Naive thymus-derived CD8-positive, alpha-beta T cell (primary cell): ENCODE data around the gene MAPK8IP1. TPM values are rescaled to one million over a fixed set of nuclear protein-coding genes. Genes with fewer than 3 reads are reported as not detected.

Experiments used
- ATAC-seq, 2 donors: fragments of 150-1000 bp; cut with Tn5 transposase in 1 of 2; sonication (Bioruptor Pico), chemical (Tn5 transposase) in 1 of 2; 1 replicate in 1 of 2; 2 replicates in 1 of 2; pipeline ENCODE4 v1.10.0; 2021; ENCODE audit warnings: mild to moderate bottlenecking in 2 of 2, moderate library complexity in 2 of 2
- POLR2A ChIA-PET: fragments of 350-600 bp; sonication (Branson Sonifier 250); formaldehyde crosslinking; loops from one replicate; lab custom pipeline; 2021; ENCODE audit warnings: antibody characterized with exemption; lab: Charles Lee
- DNase-seq, 10 donors: peaks; one replicate each; pipeline versions ENCODE4 v3.0.0 to v3.0.0-alpha.2; 2020 to 2022
- H3K27ac Mint-ChIP-seq, 10 donors: one replicate each; pipeline ENCODE4 v1.8.0; 2020 to 2022; ENCODE audit warnings: mild to moderate bottlenecking in 10 of 10, mixed read lengths in 10 of 10, moderate library complexity in 4 of 10, inconsistent platforms in 1 of 10
- H3K27me3 Mint-ChIP-seq, 5 donors: one replicate each; pipeline ENCODE4 v1.8.0; 2021 to 2022; ENCODE audit warnings: mixed read lengths in 5 of 5
- H3K36me3 Mint-ChIP-seq, 3 donors: one replicate each; pipeline ENCODE4 v1.8.0; 2020 to 2022; ENCODE audit warnings: mixed read lengths in 3 of 3, mild to moderate bottlenecking in 2 of 3, inconsistent platforms in 1 of 3
- H3K4me1 Mint-ChIP-seq, 4 donors: one replicate each; pipeline ENCODE4 v1.8.0; 2021 to 2022; ENCODE audit warnings: mixed read lengths in 4 of 4
- H3K4me3 Mint-ChIP-seq, 10 donors: one replicate each; pipeline ENCODE4 v1.8.0; 2020 to 2022; ENCODE audit warnings: mild to moderate bottlenecking in 10 of 10, mixed read lengths in 10 of 10, moderate library complexity in 6 of 10, inconsistent platforms in 1 of 10
- H3K9me3 Mint-ChIP-seq, 9 donors: one replicate each; pipeline ENCODE4 v1.8.0; 2020 to 2022; ENCODE audit warnings: mixed read lengths in 9 of 9, mild to moderate bottlenecking in 3 of 9, inconsistent platforms in 1 of 9, moderate library complexity in 1 of 9
- polyA plus RNA-seq, 3 donors: library from polyadenylated mRNA; unstranded; fragments of 300-500 nt; fragmentation: Illumina TruSeq; gene quantifications; one replicate each; pipeline ENCODE4 v1.2.3, GENCODE V29; 2021
- total RNA-seq, 8 experiments: library from RNA in 2 of 8; stranded (reverse) in 2 of 8; gene quantifications; one replicate each; pipeline ENCODE4 v1.2.3 and lab custom pipeline; 2021 to 2026

Gene MAPK8IP1
- total and polyA plus RNA-seq, 5 experiments from 2014 or later: 1.6 to 2.1 TPM; not detected in 3

DNA sequence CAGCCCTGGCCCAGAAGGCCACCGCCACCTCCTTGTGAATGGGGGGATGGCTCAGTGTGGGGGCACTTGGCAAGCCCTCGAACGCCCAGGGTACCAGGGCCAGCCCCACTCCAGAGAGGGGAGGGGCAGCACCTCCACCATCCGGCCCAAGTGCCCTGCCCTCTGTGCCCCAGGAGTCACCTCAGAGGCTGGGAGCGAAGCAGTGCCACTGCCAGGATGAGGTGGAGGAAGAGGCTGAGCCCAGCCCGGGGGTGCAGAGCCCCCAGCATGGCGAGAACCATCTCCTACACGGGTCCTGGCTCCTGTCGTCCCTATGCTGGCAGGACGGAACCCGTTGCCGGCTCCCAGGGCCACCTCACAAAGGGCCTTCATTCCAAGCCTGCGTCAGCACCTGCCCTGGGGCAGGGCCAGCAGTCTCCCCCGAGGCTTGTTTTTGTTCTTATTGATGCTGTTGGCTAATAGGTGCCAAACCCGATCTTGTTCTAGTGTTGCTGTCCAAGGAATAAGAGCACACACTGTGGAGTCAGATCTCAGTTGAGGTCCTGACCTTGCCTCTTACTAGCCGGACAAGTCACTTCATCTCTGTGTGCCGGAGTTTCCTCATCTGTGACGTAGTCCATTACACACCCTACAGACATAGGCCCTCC, 21.6 kb downstream of the MAPK8IP1 start, which contains the start of gene FREY1:
TSS of gene FREY1 (minus strand) at position 307 of the 647 bp plus-strand sequence. CDS start at position 281, 26 bp downstream.
- Mint-ChIP-seq H3K36me3 (peaks cover 0 to 22% (median 0%) of the 10 kb centered on the region in 3 donors), H3K4me3 (peak within 1 kb of the TSS in 1 of 10 donors; percentile 28), H3K27me3 (no peaks in the 10 kb centered on the region), H3K4me1 (peaks cover 10 to 18% (median 15%) of the 10 kb centered on the region in 4 donors), H3K27ac (peak within 1 kb of the TSS in 2 of 10 donors; percentile 22 to 84), H3K9me3 (no peaks in the 10 kb centered on the region)
- POLR2A ChIA-PET: interaction anchor here (0.6 to 1.3 kb wide), 2 partner anchors 11 to 1543 kb away, joined by 3 read pairs; no protein-coding TSS in a partner anchor
- no peak for DNase-seq
- ATAC-seq: peak in 1 of 2 donors; percentile 15

DNA sequence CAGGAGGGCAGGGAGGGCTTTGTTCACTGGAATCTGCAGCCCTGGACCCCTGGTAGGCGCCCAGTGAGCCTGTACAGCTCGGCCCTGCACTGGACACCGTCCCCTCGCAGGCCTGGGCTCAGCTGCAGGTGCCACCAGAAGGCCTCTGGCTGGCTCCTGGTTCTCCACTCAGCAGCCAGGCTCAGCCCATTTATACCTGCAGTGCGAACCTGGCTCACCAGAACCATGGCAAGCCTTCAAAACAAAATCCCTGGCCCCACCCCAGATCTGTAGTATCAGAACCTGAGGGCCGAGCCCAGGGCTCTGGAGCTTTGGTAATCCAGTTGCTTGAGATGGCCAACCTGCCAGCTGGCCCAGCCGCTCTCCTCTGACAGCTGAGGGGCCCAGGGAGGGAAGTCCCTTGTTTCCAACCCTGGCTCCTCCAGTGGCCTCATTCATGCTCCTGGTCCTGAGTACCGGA, 22.5 kb downstream of the MAPK8IP1 start:
- Mint-ChIP-seq H3K27me3 (no peaks in the 10 kb centered on the region), H3K4me1 (peaks cover 10 to 18% (median 15%) of the 10 kb centered on the region in 4 donors), H3K27ac (peak overlapping the region in 2 of 10 donors; percentile 24 to 84), H3K4me3 (no peak overlapping the region), H3K9me3 (no peaks in the 10 kb centered on the region), H3K36me3 (peaks cover 0 to 26% (median 0%) of the 10 kb centered on the region in 3 donors)
- DNase-seq (no peak), ATAC-seq (peak in 1 of 2 donors; percentile 7)
- POLR2A ChIA-PET: interaction anchor here (0.6 to 1.3 kb wide), 2 partner anchors 10 to 1542 kb away, joined by 3 read pairs; no protein-coding TSS in a partner anchor

DNA sequence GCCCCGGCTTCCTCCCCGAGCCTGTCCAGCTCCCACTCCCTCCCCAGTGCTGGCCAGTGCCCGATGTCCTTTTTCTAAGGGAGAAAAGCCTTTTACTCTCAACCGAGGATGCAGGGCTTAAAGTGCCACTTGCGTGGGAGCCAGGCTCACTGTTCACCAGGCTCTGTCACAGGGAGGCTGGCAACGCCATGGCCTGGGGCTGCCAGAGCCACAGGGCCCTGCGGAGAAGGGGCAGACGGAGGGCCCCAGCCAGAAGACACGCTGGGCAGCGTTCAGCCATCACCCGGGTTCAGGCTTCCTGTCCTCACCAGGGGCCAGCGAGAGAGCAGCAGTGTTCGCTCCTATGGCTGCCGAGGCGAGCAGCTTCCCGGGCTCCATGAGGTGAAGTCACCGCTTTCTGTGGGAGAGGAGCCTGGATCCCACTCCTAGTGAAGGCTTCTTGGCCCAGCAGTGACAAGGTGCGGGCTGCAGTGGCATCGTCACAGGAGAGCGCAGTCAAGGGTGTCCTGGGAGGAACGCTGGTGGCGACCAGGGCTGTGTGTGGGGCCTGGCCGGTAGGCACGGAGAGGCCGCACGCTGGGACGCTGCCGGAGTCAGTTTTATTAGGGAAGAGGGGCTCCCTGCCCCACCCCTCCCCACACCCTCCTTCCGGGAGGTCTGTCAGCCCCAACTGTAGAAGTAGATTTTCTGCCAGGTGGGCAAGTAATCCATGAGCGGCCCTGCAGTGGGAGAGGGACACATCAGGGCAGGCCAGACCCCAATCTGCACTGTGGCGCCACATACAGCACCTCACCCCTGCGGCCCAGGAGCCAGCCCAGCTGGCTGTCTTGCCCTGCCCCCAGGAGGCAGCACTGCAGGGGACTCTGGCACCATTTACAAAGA, 24.4 kb downstream of the MAPK8IP1 start:
- Mint-ChIP-seq H3K4me3 (no peak overlapping the region), H3K4me1 (peaks cover 10 to 18% (median 13%) of the 10 kb centered on the region in 4 donors), H3K27me3 (no peaks in the 10 kb centered on the region), H3K36me3 (peaks cover 0 to 40% (median 0%) of the 10 kb centered on the region in 3 donors), H3K27ac (peak overlapping the region in 1 of 10 donors; percentile 84), H3K9me3 (no peaks in the 10 kb centered on the region)
- POLR2A ChIA-PET: interaction anchor here (1.1 kb wide), 1 partner anchor 8 kb away, joined by 3 read pairs; no protein-coding TSS in a partner anchor
- no peak for DNase-seq
- ATAC-seq: no peak

DNA sequence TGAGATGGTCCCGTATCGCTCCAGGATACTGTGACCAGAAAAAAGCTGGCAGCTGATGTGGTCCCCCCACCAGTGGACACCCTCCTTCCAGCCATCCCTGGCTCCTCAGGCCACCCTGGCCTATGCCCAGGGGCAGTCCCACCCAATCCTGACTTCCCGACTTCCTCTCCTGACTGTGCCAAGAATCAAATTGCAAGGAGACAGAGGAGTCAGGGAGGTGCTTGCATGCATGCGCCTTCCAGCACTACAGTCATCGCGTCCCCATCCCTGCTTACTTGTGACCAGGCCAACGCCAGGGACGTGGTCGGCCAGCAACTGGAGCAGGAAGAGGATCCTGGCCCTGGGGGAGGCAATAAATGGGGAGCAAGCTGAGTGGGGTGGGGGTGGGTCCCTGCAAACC, 25.2 kb downstream of the MAPK8IP1 start:
- POLR2A ChIA-PET: no interaction called here
- no peak for ATAC-seq
- Mint-ChIP-seq H3K36me3 (peaks cover 0 to 46% (median 0%) of the 10 kb centered on the region in 3 donors), H3K4me3 (no peak overlapping the region), H3K27me3 (no peaks in the 10 kb centered on the region), H3K4me1 (peaks cover 10 to 19% (median 13%) of the 10 kb centered on the region in 4 donors), H3K27ac (peak overlapping the region in 1 of 10 donors; percentile 66), H3K9me3 (no peaks in the 10 kb centered on the region)
- DNase-seq: no peak

DNA sequence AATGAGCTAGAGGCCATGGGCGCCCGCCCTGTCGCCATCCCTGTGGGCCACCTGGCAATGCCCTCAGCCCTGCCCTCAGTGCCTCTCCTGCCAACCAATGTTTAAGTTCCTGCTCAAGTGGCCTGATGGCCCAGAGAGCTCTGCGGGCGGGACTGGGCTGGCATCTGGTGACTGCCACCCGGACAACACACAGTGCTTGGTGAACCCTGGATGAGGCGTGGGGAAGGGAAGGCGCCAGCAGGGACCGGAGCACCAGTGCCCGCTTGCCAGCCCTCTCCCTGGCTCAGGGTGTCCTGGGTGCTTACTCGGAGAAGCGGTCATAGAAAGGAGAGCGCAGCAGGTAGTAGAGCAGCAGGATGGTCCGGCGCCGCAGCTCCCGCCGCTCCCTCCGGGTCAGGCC, 28.1 kb downstream of the MAPK8IP1 start:
- peak overlapping the region in 1 of 10 donors; percentile 29 for H3K4me3 Mint-ChIP-seq
- H3K27ac Mint-ChIP-seq: peak overlapping the region in 2 of 10 donors; percentile 71 to 74
- no peaks in the 10 kb centered on the region for H3K27me3 Mint-ChIP-seq
- no peaks in the 10 kb centered on the region for H3K9me3 Mint-ChIP-seq
- H3K4me1 Mint-ChIP-seq: peaks cover 13 to 35% (median 32%) of the 10 kb centered on the region in 4 donors
- DNase-seq: no peak
- H3K36me3 Mint-ChIP-seq: peaks cover 0 to 53% (median 0%) of the 10 kb centered on the region in 3 donors
- POLR2A ChIA-PET: no interaction called here
- ATAC-seq: no peak

DNA sequence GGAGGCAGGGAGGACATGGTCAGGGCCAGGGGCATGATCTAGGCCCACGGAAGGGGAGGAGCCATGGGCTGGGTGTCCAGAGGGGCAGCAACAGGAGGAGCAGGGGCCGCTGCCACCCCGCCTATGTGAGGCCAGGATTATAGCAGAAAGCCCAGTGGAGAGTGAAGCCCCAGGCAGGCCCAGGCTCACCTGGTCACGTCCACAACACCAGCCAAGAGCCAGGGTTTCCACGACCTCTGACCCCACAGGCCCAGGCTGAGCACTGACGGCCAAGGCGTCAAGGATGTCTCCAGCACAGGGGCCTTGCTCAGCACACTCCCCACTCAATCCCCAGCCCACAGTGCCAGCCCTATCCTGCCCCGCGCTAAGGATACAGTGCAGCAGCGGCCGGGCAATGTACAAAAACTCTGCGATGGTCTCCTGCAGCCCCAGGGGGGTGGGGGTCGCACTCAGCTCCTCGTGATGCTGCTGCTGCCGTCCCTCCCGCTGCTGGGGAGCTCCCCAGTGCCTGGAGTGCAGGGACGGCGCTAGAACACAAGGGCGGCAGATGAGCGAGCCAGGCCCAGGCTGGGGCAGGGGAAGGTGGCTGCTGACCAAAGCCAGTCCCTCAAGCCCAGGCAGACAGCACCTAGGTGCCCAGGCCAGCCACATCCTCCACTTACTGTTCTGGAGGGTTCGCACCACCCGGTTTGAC, 28.6 kb downstream of the MAPK8IP1 start:
- no peak for ATAC-seq
- peaks cover 0 to 52% (median 0%) of the 10 kb centered on the region in 3 donors for H3K36me3 Mint-ChIP-seq
- POLR2A ChIA-PET: interaction anchor here (5.3 kb wide), 1 partner anchor 15 kb away, joined by 57 read pairs; no protein-coding TSS in a partner anchor
- H3K27me3 Mint-ChIP-seq: no peaks in the 10 kb centered on the region
- no peaks in the 10 kb centered on the region for H3K9me3 Mint-ChIP-seq
- peak overlapping the region in 1 of 10 donors; percentile 26 for H3K4me3 Mint-ChIP-seq
- peaks cover 13 to 37% (median 36%) of the 10 kb centered on the region in 4 donors for H3K4me1 Mint-ChIP-seq
- H3K27ac Mint-ChIP-seq: peak overlapping the region in 2 of 10 donors; percentile 14 to 43
- no peak for DNase-seq

DNA sequence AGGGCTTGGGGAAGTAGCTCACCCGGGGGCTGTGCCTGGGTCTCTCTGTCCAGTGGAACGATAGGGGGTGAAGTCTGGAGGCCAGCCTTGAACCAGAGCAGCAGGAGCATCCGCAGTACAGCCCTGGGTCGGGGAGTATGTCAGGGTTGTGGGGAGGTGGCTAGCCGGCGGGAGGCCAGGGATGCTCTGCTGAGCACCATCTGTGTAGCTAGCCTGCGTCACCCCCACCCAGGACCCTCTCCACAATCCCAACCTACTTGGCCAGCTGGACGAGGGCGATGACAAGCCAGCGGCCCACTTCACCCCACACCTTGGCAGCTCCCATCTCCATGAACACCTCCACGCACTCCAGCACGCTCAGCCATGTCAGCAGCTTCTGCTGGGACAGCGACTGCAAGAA, 30.0 kb downstream of the MAPK8IP1 start:
- Mint-ChIP-seq H3K36me3 (peaks cover 0 to 45% (median 0%) of the 10 kb centered on the region in 3 donors), H3K9me3 (no peaks in the 10 kb centered on the region), H3K27me3 (no peaks in the 10 kb centered on the region), H3K4me1 (peaks cover 14 to 51% (median 50%) of the 10 kb centered on the region in 4 donors), H3K27ac (peak overlapping the region in 4 of 10 donors; percentile 46 to 82 (median 63)), H3K4me3 (peak overlapping the region in 6 of 10 donors; percentile 18 to 69 (median 39))
- no peak for DNase-seq
- no peak for ATAC-seq
- POLR2A ChIA-PET: interaction anchor here (0.7 to 5.3 kb wide), 3 partner anchors 13 to 678 kb away, joined by 3 to 57 read pairs (median 5); partner anchors contain the start of gene AMBRA1

DNA sequence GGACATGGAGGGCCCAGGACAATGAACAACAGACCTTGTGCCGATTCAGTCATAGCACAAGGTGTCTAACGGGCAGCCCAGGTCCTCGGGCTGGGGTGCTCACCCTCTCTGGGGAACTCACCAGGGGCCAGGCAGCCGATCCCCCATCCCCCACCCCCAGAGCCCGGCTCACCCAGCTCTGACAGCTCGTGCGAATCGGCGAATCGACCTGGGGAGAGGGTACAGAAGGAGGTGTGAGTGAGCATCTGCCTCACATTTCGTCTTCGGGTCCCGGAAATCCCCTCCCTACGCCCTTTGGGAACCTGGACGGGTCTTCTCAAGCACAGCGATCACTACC, 31.8 kb downstream of the MAPK8IP1 start:
- peaks cover 0 to 31% (median 0%) of the 10 kb centered on the region in 3 donors for H3K36me3 Mint-ChIP-seq
- POLR2A ChIA-PET: interaction anchor here (1.0 to 5.3 kb wide), 7 partner anchors 11 to 116 kb away, joined by 3 to 57 read pairs (median 3); partner anchors contain the start of gene CRY2
- H3K27me3 Mint-ChIP-seq: peaks cover 0 to 3% (median 0%) of the 10 kb centered on the region in 5 donors
- peak overlapping the region; percentile 90 to 98 (median 95) for H3K4me3 Mint-ChIP-seq
- peak overlapping the region; percentile 94 to 100 (median 98) for H3K27ac Mint-ChIP-seq
- DNase-seq (peak in 1 of 10 donors; percentile 31), ATAC-seq (peak in 1 of 2 donors; percentile 3)
- no peaks in the 10 kb centered on the region for H3K9me3 Mint-ChIP-seq
- peaks cover 16 to 62% (median 59%) of the 10 kb centered on the region in 4 donors for H3K4me1 Mint-ChIP-seq

DNA sequence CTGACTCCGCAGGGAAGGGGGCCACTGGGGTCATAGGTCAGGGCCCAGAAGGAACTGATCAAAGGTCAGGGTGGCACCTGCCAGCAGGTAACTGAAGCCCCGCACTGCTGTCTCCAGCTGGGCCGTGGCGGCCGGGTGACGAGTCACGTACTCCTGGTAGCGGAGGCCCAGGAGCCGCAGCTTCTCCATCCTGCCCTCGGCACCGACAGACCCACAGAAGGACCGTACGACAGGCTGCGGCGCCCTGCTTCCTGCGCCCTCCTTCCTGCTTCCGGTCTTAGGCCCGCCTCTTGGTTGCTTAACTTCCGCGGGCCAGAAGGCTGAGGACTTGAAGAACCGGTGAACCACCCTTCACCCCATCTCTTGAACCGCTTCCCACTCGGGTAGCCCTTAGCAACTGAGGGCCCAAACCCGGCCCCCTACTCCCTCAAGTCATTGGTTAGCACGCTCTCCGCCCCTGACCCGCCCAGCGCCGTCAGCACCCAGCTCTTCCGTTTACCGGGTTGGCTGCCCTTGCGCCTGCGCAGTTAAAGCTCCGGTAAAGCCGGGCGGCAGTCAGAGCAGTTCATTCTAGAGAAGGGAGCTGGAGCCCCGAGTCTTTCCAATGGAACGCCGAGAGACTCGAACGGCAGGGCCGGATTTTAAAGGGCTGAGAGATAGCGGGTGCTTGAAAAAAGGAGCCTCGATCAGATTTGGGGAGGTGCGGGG, 32.3 kb downstream of the MAPK8IP1 start, which contains the start of gene PEX16:
TSS of gene PEX16 (minus strand) at position 255 of the 708 bp plus-strand sequence. CDS start at position 189, 66 bp downstream.
- POLR2A ChIA-PET: interaction anchor here (0.5 to 5.3 kb wide), 13 partner anchors 8 to 753 kb away, joined by 3 to 57 read pairs (median 3); partner anchors contain the start of gene CRY2
- H3K27me3 Mint-ChIP-seq: peaks cover 0 to 3% (median 0%) of the 10 kb centered on the region in 5 donors
- ATAC-seq (peak; percentile 90 to 91), DNase-seq (peak; percentile 89 to 98 (median 96))
- peaks cover 0 to 28% (median 0%) of the 10 kb centered on the region in 3 donors for H3K36me3 Mint-ChIP-seq
- no peaks in the 10 kb centered on the region for H3K9me3 Mint-ChIP-seq
- H3K4me3 Mint-ChIP-seq: peak within 1 kb of the TSS; percentile 90 to 98 (median 95)
- peak within 1 kb of the TSS; percentile 94 to 100 (median 98) for H3K27ac Mint-ChIP-seq
- peaks cover 16 to 62% (median 59%) of the 10 kb centered on the region in 4 donors for H3K4me1 Mint-ChIP-seq

DNA sequence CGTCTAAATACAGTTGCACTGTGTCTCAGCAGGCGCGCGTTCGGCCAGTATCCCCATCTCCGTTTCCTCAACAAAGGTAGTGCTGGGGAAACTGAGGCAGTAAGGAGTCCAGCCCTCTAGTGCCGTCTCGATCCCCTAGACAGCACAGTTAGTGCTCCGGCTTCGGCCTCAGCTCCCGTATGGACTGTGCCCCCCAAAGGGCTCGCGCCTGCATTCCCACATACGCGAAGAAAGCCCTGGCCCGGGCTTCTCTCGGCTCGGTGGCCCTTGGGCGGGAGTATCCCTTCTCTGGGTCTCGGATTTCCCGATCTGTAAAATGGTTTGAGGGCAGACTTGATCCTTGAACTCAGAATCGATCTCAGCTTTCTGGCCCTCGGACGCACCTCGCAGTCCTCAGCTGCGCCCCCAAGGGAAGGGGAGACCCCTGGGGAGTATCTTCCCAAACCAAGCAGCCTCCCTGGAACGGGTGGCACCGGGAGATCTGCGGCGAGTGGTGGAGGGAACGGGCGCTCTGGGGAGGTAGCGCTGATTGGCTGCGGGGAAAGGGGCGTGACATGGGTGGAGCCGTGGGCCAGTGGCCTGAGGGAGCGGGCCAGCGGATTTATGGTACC, 33.0 kb downstream of the MAPK8IP1 start:
- DNase-seq: peak in 5 of 10 donors; percentile 37 to 66 (median 51)
- Mint-ChIP-seq H3K4me3 (peak overlapping the region; percentile 90 to 98 (median 95)), H3K27me3 (peaks cover 0 to 3% (median 0%) of the 10 kb centered on the region in 5 donors), H3K4me1 (peaks cover 18 to 64% (median 60%) of the 10 kb centered on the region in 4 donors), H3K36me3 (peaks cover 0 to 22% (median 0%) of the 10 kb centered on the region in 3 donors), H3K27ac (peak overlapping the region; percentile 94 to 100 (median 98)), H3K9me3 (no peaks in the 10 kb centered on the region)
- POLR2A ChIA-PET: interaction anchor here (0.5 to 5.3 kb wide), 11 partner anchors 9 to 752 kb away, joined by 3 to 57 read pairs (median 3); partner anchors contain the start of gene CRY2
- ATAC-seq: peak in 1 of 2 donors; percentile 3
